Ecto neural progenitor cell (in vitro differentiated cells): ENCODE measurements around the gene SNX9.
"Not testable (repeated sequence)": the region's sequence is repeated elsewhere in the genome, so short reads cannot be mapped to it uniquely, and the experiment has no call there.

Experiments used
- DNase-seq: peaks from one replicate; pipeline ENCODE4 v3.0.0-alpha.2; 2018; ENCODE audit warnings: low spot score

Gene SNX9

DNA sequence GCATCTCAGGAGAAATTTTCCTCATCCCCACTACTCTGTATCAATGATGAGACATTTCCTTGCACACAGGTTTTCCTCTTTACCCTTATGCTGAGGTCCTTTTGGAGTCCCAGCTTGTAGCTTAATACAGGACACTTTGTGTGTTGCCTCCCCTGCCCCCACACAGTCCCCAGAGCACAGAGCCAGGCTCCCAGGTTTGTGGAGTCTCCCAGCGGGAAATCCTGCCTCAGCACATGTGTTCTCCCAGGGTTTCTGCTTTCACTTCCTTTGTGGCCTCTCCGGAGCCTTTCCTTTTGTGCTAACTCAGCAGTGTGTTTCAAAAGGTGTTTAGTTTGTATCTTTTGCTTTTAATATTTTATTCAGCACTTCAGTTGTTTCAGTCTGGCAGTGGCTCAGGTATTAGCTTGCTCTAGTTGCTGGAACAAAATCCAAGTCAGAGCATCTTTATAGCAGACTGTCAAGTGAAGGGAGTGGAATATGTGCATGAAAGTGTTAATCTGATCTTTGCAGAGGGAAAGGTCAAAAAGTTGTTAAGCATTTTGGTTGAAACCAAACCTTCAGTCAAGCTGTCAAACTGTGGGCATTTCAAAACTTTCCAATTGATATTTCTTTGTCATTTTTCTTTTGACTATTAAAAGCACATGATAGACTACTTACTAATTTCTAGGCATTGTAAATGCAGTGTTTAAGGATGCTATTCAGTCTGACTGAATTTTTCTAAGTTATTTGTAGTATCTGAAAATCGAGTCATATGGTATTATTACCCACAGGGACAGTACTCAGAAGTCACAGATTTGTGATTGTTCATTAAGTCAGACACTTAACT lies 8.6 kb downstream of the SNX9 start:
- peak; percentile 61 for DNase-seq

GRCh38 chr6:157832250-157832967 lies 9.4 kb downstream of the SNX9 start:
- no peak for DNase-seq

GRCh38 chr6:157834549-157834948 lies 11.5 kb downstream of the SNX9 start:
- no peak for DNase-seq

- DNase-seq: no peak
These were observed 15.8 kb downstream of the SNX9 start for GRCh38 chr6:157838718-157839430.

- no peak for DNase-seq
These were observed 16.6 kb downstream of the SNX9 start for GRCh38 chr6:157839606-157840005.

- no peak for DNase-seq
These were observed 17.2 kb downstream of the SNX9 start for GRCh38 chr6:157840261-157840660.

DNA sequence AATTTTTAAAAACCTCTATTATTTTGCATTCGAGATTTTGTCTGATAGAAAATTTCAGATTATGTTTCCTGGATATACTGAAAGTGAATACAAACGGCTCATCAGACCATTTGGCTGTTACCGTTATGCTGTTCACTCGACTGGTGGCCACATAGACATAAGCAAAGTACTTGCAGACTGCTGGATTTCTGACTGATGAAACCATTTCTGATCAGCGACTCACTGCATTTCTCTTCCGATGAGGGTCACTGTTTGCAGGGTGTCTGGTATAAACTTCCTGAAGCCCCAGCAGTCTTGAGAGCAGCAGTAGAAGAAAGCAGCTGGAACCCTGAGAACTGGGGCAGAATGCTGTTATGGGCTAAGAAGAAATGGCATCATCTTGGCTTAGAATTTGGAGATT lies 17.7 kb downstream of the SNX9 start:
- no peak for DNase-seq

DNA sequence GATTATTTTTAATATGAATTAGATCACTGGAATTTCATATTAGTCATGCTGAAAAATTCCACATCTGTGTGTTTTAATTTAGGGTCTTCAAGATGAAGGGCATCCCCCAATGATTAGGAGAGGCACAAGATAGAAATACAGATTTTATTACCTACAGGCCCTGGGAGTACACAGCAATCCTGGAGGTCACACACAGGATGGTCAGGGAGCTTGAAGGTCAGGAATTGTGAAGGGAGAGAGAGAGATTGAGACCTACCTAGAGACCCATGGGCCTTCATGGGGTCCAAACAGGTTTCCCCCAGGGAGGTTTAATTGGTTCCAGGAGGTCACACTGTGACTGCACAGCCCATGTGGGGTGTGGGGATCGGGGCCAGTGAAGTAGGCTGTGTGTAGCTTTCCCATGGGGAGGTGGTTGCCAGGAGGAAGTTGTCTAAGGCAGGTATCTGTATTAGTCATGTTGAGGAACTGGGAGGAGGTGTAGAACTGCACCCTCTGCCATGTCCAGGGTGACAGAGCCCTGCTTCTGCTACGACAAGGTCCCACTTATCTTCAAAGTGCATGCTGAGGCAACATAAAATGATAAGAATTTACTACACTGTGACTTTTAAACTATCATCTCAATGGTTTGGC lies 18.3 kb downstream of the SNX9 start:
- no peak for DNase-seq

DNA sequence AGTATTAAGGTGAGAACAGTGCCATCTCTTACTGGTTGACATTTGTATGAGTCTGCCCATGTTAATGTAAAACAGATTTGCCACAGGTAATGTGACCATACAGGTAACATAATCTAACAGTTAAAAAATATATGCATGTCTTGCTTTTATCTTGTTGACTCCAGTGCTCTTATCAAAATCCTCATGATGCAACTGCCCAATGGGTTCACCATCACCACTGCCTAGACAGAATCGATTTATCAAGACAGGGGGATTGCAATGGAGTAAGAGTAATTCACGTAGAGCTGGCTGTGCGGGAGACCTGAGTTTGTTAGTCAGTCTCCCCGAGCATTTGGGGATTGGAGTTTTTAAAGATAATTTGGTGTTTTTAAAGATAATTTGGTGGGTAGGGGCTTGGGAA lies 19.2 kb downstream of the SNX9 start:
- DNase-seq: no peak

DNA sequence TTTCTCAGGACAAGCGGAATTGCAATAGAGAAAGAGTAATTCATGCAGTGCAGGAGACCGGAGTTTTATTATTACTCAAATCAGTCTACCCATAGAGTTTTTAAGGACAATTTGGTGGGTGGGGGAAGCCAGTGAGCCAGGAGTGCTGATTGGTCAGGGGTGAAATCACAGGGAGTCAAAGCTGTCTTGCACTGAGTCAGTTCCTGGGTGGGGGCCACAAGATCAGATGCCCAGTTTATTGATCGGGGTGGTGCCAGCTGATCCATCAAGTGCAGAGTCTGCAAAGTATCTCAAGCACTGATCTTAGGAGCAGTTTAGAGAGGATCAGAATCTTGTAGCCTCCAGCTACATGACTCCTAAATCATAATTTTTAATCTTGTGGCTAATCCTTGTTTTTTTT lies 21.1 kb downstream of the SNX9 start:
- not testable (repeated sequence) for DNase-seq

DNA sequence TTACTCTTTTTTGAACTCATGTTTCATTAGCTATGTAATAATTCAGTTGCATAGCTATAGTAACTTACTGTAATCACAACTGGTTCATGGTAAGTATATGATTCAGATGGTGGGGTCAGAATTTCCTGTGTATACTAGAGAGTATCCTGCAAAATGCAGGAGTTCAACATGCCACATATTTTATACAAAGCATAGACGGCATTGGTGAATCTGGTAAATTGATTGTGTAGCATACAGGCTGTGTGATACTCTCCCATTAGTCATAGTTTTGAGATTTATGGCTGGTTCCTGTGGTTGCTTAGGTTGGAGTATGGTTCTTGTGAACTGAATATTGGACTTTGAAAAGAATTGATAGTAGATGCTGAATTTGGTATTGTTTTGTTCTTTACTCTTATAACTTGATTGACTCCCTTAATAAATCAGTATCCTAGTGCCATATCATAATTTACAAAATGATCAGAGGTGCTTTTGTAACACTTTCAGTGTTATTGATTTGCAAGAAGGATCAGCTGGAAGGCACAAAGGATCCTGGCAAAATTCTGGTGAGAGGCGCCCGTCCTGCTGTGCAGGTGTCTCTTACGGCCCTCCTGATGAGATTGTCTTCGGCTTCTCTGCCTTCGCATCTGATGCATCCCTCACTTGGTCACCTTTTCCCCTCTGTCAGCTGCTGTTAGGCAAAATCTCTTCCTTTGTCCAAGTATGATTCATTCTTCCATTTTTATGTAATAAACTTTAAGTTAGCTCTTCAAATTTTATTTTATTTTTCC lies 22.6 kb downstream of the SNX9 start:
- DNase-seq: no peak

DNA sequence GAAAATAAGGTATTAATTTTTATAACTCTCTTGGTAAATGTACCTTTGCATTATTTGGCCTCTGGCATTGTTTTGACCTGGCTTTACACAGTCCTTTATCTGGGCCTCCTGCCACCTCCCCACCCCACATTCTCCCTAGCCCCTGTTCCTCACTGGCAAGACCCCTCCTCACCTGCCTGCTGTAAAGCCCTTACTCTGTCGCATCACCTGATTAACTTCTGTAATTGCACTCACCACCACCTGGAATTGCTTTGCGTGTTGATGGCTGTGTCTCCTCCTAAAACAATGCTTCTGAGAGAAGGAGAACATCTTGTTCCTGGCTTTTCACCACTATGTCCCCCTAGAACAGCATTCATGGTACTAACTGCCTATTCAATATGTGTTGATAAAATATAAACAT lies 24.8 kb downstream of the SNX9 start:
- no peak for DNase-seq

GRCh38 chr6:157848693-157849092 lies 25.6 kb downstream of the SNX9 start:
- DNase-seq: no peak

- no peak for DNase-seq
These were observed 26.4 kb downstream of the SNX9 start for GRCh38 chr6:157849288-157850017.

DNA sequence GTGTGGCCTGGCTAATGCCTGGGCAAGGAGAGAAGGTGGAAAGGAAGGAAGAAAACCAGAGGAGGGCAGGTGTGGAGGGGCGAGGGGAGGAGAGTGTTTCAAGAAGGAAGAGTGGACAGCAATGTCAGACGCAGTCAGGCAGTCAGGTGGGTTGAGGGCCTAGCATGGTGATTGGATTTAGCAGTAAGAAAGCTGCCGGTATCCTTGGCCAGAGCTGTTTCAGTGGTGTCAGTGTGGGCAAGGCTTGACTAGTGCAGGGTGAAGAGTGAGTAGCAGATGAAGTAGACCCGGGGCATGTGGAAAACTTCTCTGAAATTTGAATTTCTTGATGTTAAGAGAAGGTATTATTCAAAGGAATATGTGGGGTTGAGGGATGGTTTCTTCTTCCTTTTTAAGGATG lies 27.0 kb downstream of the SNX9 start:
- DNase-seq: no peak

DNA sequence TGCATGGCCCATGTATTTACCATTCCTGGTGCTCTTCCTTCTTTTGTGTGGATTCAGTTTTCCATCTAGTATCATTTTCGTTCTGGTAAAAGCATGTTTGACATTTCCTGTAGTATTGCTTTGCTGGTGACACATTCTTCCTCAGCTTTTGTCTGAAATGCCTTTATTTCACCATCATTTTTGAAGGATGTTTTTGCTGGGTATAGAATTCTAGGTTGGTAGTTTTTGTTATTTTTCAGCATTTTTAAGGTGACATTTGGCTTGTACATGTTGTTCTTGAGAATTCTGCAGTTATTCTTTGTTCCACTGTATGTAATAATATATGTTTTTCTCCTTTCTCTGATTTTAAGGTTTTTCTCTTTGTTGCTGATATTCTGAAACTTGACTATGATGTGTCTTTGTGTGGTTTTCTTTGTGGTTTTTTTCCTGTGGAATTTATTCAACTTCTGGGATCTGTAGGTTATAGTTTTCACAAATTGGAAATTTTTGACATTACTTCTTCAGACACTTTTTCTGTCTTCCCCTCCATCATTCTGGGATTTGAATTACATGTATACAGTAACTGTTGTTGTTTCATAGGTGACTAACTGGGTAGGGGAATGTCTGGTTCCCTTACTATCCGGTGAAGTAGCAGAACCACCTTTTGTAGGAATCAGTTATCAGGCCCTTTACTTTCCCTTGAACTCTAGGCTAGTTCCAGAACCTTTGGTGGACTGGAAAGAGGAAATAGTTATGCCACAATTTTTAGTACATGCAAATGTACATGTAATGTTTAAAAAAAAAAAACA lies 30.2 kb downstream of the SNX9 start:
- no peak for DNase-seq

- no peak for DNase-seq
These were observed 31.0 kb downstream of the SNX9 start for GRCh38 chr6:157853902-157854502.

DNA sequence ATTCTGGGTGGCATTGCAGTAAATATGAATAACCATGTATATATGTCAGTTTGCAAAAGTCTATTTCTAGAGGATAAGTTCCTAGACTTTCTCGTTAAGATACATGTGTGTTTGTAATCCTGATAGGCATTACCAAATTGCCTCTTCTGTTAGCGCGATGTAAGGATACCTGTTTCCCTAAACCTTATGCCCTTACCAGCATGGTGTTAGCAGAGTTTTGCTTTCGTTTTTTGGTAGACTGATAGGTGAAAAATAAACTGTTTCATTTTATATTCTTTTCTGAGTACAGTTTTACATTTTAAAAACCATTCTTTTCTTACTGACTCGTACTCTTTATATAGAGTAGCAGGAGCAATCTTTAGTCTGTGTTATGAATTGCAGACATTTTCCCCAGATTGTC lies 32.3 kb downstream of the SNX9 start:
- no peak for DNase-seq

DNA sequence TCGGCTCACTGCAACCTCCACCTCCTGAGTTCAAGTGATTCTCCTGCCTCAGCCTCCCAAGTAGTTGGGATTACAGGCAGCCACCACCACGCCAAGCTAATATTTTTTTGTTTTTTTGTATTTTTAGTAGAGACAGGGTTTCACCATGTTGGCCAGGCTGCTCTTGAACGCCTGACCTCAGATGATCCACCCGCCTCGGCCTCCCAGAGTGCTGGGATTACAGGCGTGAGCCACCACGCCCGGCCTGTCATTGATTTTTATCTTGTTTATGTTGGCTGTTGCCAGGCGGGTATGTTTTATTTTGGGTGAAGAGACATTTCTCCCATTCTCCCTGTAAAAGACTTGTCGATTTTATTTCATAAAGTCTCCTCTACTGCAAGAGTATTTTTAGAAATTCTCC lies 32.8 kb downstream of the SNX9 start:
- DNase-seq: not testable (repeated sequence)

GRCh38 chr6:157858664-157859063 lies 35.6 kb downstream of the SNX9 start:
- not testable (repeated sequence) for DNase-seq
